Astrocyte of the cerebellum (primary cell): ENCODE results near the gene ADRB2.

Experiments
- DNase-seq: peaks from one replicate; pipeline ENCODE4 v3.0.0-alpha.2; 2011; ENCODE audit warnings: low read depth
- H3K4me3 ChIP-seq: 2 replicates; pipeline ENCODE4 v1.5.1; 2011; ENCODE audit warnings: mild to moderate bottlenecking, low read depth, low read length, moderate library complexity
- CTCF ChIP-seq: IDR thresholded peaks from 2 replicates; pipeline ENCODE4 v1.5.1; 2012; ENCODE audit warnings: low read length, low read depth, moderate library complexity, mild to moderate bottlenecking; ENCODE audit errors: missing control alignments
- in situ Hi-C: cut with HindIII; loops from 2 replicates; pipeline ENCODE4 v1.10.0; 2017; ENCODE audit warnings: low sequenced_read_pairs

The ADRB2 gene

GRCh38 chr5:148853868-148854267 is 27.5 kb downstream of the ADRB2 start:
- DNase-seq = no peak
- in situ Hi-C loops = loop anchor here (5.0 kb wide), 2 partner anchors 53 to 62 kb away; no protein-coding TSS in a partner anchor
- no peak for TF ChIP-seq CTCF
- no peak overlapping the region for H3K4me3 ChIP-seq

- TF ChIP-seq CTCF = no peak
- H3K4me3 ChIP-seq = no peak overlapping the region
- in situ Hi-C loops = no loop called here
- DNase-seq = no peak
These were observed 29.0 kb downstream of the ADRB2 start for GRCh38 chr5:148855249-148856008.

- no peak for DNase-seq
- no peak overlapping the region for H3K4me3 ChIP-seq
- no peak for TF ChIP-seq CTCF
- in situ Hi-C loops = no loop called here
These were observed 29.6 kb downstream of the ADRB2 start for GRCh38 chr5:148856009-148856367.

GRCh38 chr5:148856424-148856823 is 30.0 kb downstream of the ADRB2 start:
- in situ Hi-C loops = no loop called here
- H3K4me3 ChIP-seq = no peak overlapping the region
- no peak for DNase-seq
- TF ChIP-seq CTCF = no peak

- in situ Hi-C loops = no loop called here
- TF ChIP-seq CTCF = no peak
- no peak for DNase-seq
- no peak overlapping the region for H3K4me3 ChIP-seq
These were observed 31.1 kb downstream of the ADRB2 start for GRCh38 chr5:148857474-148857873.

GRCh38 chr5:148858106-148858505 is 31.7 kb downstream of the ADRB2 start:
- TF ChIP-seq CTCF = no peak
- no peak for DNase-seq
- H3K4me3 ChIP-seq = no peak overlapping the region
- in situ Hi-C loops = no loop called here
